GM19452 (cell line): Measurements from ENCODE around the gene CARD10.
A peak's percentile ranks its signal among the peaks of the same experiment; 100 is the strongest.
"Not testable (repeated sequence)": the region's sequence is repeated elsewhere in the genome, so short reads cannot be mapped to it uniquely, and the experiment has no call there.

Experiments used
- ATAC-seq: cut with Tn5 transposase; IDR thresholded peaks from one replicate; pipeline ENCODE4 v1.9.1; 2021; ENCODE audit not compliant: unreplicated experiment

The CARD10 gene

DNA sequence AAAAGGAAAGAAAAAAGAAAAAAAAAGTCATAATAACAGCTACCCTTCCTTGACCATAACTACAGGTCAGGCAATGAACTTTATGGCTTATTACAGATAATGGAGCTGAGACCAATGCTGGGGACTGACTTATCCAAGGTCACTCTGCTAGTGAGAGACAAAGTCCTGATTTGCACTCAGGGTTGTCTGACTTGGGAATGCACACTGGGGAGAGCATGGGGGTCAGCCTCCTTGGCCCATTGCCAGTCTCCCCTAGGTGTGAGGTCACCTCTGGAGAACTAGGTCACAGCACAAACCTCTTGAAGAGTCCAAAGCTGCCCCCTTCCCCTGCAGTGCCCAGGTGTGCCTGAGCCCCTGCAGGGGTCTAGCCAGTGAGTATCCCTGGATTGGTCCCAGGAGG is 35.8 kb upstream of the CARD10 start:
- no peak for ATAC-seq

DNA sequence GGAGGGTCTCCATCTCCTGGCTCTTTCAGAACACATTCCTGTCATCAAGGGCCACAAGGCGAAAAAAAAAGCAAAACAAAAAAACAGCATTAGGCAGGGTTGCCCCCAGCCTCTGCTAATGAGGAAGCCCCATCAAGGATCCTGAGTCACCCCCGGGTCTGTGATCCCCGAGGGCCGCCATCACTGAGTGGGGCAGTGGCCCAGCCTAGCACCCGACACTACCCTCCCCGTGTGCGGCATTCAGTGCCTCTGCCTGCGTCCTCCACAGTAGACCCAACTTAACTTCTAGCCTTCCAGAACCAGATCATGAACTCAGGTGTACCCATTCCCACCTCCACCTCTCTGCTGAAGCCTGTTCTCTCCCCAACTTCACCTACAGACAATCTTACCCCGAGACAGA is 34.5 kb upstream of the CARD10 start:
- ATAC-seq: no peak

DNA sequence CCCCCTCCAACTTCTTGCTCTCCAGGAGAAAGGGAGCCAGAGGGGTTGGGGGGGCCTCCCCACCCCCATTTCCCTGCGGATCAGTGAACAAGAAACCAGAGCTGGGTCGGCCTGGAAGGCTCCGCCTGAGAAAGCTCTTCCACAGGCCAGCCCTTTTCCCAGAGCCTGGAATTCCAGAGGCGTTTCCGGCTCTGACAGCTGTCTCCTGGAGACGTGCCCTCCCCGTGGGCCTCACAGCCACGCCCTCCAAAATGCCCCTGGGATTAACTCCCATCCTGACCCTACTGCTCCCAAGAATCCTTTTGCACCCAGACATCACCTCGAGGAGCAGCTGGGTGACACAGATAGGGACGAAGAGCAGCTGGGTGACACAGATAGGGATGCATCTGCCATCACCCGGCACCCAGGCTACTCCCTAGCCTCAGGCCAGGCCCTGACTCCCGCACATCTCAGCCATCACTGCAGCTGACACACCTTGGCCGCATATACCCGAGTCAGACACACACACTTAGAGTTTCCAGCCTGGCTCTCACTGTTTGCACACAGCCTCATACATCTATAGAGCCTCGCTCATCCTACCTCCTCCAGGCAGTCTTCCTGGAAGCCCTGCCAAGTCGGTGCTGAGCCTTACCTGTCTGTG is 33.4 kb upstream of the CARD10 start:
- ATAC-seq: no peak

DNA sequence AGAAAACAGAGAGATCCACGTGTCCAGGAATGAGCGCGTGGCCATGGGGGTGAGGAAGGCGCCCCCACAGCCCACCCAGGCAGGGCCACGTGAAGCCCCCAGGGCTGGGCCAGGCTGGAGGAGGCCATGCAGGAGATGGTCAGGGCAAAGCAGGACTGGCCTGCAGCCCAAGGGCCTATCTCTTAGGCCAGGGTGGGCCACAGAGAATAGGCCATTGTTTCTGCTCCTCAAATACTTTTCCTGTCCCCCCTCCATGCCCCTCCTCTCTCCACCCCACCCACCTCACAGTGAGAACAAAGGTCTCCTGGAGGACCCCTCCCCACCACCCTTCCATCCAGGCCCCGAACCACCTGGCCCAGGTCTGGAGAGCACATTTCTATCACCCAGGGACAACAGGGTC is 32.8 kb upstream of the CARD10 start:
- no peak for ATAC-seq

DNA sequence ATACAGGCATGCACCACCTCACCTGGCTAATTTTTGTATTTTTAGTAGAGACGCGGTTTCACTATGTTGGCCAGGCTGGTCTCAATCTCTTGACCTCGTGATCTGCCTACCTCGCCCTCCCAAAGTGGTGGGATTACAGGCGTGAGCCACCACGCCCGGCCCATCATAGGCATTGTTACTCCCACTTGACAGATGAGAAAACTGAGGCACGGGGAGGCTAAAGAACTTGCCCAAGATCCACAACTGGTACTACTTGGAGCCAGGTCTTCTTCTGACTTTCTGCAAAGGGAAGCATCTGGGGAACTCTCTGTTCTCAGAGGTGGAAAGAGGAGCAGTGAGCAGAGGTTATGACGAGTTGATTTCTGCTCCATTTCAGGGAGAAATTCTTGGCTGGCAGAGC is 31.7 kb upstream of the CARD10 start:
- ATAC-seq: not testable (repeated sequence)

DNA sequence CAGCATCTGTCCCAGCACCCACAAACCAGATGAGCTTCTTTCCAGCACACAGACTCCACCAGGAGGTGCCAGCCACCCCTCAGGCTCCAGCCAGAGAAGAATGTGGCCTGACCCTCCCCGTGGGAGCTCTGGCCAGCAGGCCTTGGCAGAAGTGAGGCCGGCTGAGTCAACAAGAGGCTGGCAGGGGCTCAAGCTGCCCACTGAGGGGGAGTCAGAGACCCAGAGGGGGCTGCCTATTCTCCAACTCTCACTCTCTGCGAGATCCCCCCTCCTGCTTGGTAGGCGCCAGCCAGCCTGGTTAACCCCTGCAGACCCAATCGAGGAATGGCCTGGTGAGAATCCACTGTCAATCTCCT is 30.5 kb upstream of the CARD10 start:
- no peak for ATAC-seq

DNA sequence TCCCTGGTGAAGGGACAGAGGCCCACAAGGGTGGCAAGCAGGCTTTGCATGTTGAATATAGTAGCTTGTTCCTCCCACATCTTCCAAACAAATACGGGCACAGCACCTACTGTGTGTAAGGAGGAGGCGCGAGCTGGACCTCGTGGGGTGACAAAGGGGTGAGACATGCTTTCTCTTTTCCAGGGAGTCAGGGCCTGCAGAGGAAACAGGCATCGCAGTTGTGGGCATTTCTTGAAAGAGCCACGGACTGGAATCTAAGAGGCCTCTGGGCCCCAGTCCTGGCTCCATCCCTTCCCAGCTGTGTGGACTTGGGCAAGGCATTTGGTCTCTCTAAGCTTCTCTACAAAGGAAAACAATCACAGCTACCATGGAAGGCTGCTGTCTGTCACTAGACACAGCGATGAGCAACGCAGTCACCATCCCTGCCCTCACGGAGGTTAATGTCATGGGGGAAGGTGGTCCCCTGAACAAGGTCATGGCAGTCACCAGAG is 28.1 kb upstream of the CARD10 start:
- no peak for ATAC-seq

DNA sequence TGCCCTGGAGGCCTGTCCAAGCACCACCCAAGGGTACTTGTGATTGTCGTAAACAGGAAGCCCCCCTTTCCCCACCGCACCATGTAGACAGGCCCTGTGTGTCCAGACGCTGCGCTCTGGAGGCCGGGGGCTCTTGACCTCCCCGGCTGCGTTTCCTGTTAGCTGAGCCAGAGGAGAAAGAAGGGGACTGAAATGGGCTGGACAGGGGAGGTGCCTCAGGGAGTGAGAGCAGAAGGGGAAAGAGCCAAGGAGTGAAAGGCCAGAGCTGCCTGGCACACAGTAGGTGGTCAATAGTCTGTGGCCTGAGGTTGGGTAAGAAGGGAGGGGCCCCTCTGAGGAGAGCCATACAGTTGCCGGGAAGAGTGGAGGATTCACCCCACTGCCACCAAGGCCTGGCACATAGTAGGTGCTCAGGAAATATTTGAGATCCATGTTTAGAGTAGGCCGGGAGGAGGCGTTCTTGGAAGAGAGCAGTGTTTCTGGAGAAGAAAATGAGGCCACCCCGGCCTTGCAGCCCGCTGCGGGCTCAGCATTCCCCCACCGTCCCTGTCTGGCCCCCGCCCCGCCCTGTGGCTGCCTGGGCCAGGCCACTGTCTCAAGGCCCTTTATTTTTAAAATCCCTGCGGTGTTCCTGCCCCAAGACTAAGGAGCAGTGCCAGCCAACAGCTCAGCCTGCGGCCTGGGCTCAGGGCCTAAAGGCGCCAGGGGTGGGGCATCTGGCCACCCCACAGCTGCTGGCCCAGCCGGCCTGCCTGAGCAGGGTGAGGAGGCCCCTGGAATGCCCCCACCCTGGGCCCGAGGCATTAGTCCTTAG is 27.4 kb upstream of the CARD10 start:
- no peak for ATAC-seq

DNA sequence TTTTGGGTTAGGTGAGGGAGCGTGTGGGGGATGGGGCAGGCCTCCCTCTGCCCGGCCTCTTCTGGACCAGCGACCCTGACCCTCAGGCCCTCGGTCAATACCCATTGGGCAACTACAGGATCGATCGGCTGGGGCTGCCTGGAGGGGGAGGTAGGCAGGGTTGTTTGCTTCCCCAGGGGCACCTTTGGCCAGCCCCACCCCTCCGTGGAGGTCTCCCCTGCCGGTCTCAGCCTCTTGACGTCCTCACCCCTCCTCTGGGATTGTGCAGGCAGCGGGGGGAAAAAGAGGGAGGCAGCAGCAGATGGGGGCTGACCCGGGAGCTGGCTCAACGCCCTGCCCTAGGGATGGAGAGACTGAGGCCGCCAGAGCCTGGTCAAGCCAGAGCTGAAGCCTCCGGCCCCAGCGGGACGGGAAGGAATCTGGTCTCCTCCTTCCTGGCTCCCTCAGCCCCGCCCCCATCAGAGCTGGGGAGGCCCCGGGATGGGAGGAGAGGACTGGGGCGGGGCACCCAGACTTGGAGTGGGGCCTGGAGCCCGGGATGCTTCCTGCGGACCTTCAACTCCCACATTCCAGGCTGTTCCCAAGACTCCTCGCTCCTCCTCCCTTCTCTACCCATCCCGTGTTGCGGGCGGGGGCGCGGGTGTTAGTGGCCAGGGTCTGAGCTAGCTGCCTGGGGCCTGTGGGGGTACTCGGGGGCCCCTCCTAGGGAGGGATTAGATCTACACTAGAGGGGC is 26.7 kb upstream of the CARD10 start:
- ATAC-seq: no peak

DNA sequence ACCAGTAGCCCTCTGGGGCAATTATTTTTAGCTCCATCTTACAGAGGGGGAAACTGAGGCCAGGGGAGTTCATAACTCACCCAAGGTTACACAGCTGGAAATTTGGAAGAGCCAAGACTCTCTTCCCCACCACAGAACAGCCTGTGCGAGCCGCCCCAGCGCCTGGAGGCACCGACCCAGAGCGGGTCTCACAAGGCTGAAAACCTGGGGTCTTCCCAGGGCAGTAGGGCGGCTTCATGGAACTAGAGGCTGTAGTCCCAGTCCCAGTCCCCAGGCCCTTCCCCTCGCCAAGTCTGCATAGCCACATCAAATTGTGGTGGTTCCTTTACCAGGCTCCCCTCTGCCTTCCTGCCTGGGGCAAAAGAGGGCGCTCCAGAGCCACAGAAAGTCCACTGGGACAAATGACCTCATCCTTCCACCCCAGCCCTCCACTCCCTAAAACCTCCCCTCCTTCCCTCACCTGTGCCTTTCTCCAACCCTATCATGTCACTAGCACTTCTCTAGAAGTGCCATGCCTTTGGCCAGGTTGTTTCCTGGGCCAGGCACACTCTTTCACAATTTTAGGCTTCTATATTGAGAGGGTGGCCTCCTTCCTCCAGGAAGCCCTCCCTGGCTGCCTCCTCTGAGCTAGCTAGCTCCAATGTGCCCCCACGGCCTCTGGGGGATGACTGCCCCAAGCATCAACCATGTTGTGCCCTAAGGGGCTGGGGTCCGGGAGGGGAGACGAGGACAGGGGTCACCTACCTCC is 25.9 kb upstream of the CARD10 start:
- no peak for ATAC-seq

DNA sequence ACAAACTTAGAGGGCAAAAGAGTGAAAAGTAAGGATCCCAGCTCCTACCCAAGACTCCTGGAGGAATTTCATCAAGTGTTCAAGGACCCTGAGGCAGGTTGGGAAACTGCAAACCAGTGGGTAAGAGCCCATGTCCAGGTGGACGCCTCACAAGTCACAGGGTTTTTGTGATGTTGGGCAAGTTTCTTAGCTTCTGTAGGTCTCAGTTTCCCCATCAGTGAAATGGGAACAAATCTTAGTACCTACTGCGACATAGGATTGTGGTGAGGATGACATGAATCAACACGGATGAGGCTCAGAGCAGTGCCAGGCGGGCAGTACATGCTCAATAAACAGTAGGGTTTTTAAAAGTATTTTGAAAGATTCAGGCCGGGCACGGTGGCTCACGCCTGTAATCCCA is 23.7 kb upstream of the CARD10 start:
- no peak for ATAC-seq

DNA sequence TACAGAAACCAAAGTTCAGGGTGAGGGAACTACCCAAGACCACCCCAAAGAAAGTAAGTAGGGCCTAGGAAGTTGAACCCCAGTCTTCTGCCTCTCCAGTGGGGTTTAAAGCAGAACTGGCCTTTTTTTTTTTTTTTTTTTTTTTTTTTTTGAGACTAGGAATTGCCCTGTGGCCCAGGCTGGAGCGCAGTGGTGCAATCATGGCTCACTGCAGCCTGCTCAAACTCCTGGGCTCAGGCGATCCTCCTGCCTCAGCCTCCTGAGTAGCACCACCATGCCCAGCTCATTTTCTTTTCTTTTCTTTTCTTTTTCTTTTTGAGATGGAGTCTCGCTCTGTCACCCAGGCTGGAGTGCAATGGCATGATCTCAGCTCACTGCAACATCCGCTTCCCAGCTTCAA is 23.2 kb upstream of the CARD10 start:
- not testable (repeated sequence) for ATAC-seq

DNA sequence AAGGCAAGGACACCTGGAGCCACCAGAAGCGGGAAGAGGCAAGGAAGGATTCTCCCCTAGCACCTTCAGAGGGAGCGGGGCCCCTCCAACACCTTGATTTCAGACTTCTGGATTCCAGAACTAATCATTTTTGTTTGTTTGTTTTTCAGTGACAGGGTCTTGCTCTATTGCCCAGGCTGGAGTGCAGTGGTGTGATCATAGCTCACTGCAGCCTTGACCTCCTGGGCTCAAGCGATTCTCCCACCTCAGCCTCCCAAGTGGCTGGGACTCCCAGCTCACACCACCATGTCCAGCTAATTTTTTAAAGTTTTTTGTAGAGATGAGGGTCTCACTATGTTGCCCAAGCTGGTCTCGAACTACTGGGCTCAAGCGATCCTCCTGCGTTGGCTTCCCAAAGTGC is 20.6 kb upstream of the CARD10 start:
- ATAC-seq: not testable (repeated sequence)

DNA sequence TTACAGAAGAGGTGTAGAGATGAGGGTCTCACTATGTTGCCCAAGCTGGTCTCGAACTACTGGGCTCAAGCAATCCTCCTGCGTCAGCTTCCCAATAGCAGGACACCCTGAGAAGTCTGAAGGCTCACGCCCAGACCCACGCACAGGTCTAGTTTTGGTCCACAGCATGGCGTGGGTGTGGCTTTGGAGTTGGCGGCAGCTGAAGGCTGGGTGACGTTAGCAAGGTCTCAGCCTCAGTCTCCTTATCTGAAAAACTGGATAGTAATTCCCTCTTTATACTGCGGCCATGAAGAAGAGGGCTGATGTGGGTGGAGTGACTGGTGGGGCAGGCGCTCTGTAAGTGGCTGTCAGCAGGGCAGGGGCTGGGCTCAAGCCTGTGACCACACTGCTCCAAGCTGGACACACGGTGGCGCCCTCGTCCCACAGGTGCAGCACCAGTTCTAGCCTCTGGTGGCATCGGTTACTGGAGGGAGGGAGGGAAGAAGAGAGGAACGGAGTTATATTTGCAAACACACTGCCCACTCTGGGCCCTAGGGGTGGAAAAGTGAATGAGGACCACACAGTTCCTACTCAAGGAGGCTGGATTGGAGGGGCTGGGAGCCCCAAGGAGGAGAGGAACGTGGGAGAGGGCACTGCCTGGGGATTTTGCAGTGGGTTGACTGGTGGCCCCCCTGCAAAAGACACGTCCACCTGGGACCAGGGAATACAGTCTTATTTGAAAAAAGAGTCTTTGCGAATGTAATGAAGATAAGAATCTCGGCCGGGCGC is 19.6 kb upstream of the CARD10 start:
- peak; percentile 77 for ATAC-seq

DNA sequence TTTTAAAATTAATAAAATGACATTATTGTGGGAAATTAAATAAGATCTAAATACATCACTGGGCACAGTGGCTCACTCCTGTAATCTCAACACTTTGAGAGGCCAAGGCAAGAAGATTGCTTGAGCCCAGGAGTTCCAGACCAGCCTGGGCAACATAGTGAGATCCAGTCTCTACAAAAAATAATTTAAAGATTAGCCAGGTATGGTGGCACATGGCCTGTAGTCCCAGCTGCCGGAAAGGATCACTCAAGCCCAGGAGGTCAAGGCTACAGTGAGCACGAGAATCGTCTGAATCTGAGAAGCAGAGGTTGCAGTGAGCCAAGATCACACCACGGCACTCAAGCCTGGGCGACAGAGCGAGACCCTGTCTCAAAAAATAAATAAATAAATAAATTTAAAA is 15.9 kb upstream of the CARD10 start:
- ATAC-seq: no peak

DNA sequence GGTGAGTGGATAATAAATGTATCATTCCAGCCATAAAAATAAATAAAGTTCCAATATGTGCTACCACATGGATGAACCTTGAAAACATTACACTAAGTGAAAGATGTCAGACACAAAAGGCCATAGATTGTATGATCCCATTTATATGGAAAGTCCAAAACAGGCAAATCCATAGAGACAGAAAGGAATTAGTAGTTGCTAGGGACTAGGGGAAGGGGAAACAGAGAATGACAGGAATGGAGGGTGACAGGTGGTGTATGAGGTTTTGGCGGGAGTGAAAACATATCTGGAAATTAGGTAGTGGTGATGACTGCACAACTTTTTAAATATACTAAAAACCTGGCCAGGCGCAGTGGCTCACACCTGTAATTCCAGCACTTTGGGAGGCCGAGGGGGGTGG is 15.2 kb upstream of the CARD10 start:
- ATAC-seq: no peak

DNA sequence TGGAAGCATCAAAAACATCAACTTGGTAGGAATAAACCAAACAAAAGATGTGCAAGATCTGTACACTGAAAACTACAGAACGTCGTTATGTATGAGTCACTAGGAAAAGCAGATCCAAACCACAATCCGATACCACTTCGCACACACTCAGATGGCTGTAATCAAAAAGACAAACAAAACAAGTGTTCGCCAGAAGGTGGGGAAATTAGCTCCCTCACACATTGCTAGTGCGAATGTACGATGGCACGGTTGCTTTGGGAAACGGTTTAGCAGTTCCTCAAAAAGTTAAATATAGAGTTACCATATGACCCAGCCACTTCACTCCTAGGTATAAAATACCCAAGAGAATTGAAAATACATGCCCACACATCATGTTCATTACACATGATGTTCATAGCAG is 14.8 kb upstream of the CARD10 start:
- no peak for ATAC-seq

DNA sequence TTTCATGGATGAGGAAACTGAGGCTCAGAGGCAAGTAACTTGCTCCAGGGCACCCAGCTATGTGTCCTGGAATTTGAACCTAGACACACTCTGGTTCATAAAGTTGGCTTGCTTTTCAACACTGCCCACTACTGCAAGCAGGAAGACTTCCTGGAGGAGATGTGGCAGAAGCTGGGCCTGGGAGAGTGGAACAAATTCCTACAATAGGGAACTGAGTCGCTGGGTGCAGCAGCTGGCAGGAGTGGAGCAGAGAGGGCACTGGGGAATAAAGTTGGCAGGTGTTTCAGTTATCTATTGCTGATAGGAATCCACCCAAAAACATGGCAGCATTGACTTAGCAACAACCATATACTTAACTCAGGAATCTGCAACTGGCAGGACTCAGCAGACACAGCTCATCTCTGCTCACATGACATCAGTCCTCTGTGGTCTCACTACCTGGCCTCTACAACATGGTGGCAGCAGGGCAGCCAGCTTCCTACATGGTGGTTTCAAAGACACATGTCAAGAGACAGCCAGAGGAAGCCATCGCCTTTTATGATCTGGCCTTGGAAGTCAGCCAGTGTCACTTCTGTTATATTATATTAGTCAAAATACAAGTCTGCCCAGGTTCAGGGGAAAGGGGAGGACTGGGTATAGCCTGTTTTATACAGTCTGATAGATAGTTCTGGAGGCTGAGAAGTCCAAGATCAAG is 10.6 kb upstream of the CARD10 start:
- ATAC-seq: no peak

DNA sequence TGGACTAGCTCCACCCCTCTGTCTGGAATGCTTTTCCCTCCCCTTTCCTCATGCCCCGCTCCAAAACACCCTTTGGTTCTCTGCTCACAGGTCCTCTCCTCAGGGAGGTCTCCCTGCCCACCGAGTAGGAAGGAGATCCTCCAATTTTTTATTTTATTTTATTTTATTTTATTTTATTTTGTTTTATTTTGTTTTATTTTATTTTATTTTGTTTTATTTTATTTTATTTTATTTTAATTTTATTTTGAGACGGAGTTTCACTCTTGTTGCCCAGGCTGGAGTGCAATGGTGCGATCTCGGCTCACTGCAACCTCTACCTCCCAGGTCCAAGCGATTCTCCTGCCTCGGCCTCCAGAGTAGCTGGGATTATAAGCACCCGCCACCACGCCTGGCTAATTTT is 8.7 kb upstream of the CARD10 start:
- not testable (repeated sequence) for ATAC-seq
